C4-2B (cell line): ENCODE results near the gene TPCN1.

Source experiments
- H3K27ac ChIP-seq: fragments of 450-650 bp; 2 replicates; pipeline ENCODE4 v1.5.1; 2017
- ZFX ChIP-seq: fragments of 450-650 bp; IDR thresholded peaks from 2 replicates; pipeline ENCODE4 v1.6.1; 2017
- TF ChIP-seq, protein P1 (sequence below): fragments of 450-650 bp; conservative IDR thresholded peaks from 2 replicates; pipeline ENCODE4 v1.5.1; 2017; ENCODE audit warnings: mild to moderate bottlenecking

TPCN1 gene

DNA sequence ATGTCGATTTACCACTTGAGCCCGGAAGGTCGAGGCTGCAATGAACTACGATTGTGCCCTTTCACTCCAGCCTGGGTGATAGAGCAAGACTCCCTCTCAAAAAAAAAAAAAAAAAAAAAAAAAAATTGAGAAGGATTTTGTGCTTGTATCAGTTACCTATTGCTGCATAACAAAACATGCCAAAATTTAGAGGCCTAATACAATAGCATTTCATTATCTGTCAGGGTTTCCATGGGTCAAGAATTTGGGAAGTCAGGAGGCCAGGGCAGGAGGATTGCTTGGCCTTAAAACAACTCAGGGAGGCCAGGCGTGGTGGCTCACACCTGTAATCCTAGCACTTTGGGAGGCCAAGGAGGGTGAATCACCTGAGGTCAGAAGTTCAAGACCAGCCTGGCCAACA lies 118.3 kb downstream of the TPCN1 start:
- no peak for TF ChIP-seq ZFX
- TF ChIP-seq, protein P1, sequence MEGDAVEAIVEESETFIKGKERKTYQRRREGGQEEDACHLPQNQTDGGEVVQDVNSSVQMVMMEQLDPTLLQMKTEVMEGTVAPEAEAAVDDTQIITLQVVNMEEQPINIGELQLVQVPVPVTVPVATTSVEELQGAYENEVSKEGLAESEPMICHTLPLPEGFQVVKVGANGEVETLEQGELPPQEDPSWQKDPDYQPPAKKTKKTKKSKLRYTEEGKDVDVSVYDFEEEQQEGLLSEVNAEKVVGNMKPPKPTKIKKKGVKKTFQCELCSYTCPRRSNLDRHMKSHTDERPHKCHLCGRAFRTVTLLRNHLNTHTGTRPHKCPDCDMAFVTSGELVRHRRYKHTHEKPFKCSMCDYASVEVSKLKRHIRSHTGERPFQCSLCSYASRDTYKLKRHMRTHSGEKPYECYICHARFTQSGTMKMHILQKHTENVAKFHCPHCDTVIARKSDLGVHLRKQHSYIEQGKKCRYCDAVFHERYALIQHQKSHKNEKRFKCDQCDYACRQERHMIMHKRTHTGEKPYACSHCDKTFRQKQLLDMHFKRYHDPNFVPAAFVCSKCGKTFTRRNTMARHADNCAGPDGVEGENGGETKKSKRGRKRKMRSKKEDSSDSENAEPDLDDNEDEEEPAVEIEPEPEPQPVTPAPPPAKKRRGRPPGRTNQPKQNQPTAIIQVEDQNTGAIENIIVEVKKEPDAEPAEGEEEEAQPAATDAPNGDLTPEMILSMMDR: no peak
- no peak overlapping the region for H3K27ac ChIP-seq

DNA sequence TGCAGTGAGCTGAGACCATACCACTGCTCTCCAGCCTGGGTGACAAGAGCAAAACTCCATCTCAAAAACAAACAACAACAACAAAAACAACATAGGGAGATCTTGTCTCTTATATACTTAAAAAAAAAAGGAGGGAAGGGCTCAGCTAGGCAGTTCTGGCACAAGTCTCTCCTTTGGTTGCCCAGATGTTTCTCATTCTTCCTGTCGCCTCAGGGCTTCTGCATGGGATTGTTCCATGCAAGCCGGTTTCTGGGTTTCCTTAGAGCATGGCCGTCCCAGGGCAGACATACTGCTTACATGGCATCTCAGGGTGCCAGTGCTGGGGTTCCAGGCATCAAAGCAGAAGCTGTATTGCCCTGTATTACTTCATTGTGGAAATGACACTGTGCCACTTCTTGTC lies 118.8 kb downstream of the TPCN1 start:
- no peak overlapping the region for H3K27ac ChIP-seq
- no peak for TF ChIP-seq ZFX
- TF ChIP-seq, protein P1: no peak

DNA sequence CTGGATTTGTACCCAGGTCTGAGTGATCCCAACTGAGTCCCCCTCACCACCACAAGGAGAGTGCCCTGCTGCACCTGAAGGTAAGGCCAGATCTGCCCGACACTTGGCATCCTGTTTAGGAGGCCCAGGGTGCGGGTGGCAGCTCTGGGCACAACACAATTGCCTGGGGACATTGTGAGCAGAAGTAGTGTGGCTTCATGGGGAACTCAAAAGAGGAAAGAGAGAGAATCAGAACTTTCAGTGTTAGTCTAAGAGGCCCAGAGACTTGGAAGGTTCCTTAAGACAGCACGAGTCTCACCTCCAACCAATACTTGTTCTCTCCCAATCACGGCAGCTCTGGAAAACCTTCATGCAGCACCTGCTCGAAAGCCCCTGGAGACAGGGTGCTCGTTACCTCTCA lies 120.3 kb downstream of the TPCN1 start:
- no peak overlapping the region for H3K27ac ChIP-seq
- TF ChIP-seq, protein P1: no peak
- TF ChIP-seq ZFX: no peak

DNA sequence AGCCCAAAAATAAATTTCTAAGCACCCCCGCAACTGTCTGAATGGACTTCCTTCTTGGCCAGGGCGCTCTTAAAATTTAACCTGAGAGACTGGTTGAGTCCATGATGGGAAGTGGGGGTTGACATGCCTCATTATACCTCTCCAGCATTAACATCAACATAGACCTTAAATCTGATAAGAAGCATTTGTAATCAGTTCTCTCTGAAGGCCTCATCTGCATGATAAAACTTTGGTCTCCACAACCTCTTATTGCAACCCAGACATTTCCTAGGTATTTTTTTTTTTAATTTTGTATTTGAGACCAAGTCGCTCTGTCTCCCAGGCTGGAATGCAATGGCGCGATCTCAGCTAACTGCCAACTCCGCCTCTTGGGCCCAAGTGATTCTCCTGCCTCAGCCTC lies 124.1 kb downstream of the TPCN1 start:
- no peak for TF ChIP-seq ZFX
- TF ChIP-seq, protein P1: no peak
- H3K27ac ChIP-seq: no peak overlapping the region

DNA sequence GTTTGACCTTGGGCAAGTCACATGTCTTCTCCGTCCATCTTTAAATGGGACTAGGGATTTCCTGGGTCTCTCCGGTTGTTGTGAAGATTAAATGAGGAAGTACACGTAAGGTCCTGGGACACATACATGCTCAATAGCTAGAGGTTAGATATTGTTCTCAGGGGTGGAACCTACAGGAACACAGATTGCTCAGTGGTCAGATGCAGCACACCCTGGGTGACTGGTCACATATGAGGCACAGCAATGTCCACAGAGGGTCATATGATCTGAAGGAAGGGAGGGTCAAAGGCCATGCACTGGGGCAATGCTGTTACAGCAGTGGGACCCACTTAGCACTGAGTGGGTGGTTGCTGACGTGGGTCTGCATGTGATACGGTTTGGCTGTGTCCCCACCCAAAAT lies 125.1 kb downstream of the TPCN1 start:
- TF ChIP-seq, protein P1: no peak
- TF ChIP-seq ZFX: no peak

DNA sequence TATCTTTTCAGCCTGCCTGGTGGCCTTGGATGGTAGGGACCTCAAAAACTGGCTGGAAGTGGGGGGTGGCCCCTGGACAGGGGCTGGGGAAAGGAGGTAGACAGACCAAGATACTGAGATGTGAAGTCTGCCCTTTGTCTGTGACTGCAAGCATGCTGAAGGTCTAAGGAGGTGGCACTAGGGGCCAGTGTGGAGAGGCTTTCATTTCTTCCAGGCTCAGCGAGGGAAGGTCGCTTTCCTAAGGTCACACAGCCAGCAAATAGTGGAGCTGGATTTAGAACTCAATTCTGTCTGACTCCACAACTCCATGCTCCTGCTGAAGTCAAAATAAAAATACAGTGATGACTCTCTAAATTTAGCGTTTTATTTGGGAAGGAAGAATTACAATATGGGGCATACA lies 125.8 kb downstream of the TPCN1 start:
- no peak overlapping the region for H3K27ac ChIP-seq
- TF ChIP-seq, protein P1: no peak
- TF ChIP-seq ZFX: no peak

More for the DNA sequence above, 125.1 kb downstream of the TPCN1 start:
- no peak overlapping the region for H3K27ac ChIP-seq

DNA sequence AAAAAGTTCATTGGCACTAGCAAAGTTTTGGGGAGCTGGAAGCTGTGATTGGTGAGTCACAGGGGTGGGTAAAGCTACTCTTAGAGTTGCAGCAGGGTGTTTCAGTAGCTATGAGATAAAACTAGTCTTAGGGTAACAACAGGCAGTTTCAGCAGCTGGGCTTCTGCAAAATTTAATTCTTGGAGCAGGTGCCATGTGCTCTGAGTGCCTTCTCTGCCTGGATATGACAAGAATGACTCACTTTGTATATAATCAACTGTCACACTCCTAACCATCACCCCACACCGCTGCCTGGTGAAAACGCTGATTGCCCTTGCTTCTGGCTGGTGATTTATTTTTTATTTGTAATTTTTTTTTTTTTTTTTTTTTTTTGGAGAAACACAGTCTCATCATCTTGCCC lies 126.6 kb downstream of the TPCN1 start:
- H3K27ac ChIP-seq: no peak overlapping the region
- TF ChIP-seq ZFX: no peak
- TF ChIP-seq, protein P1: no peak
